Heart left ventricle (tissue), 16 donors: ENCODE data around the gene TNFRSF14. TPM values are rescaled to one million over a fixed set of nuclear protein-coding genes. Genes with fewer than 3 reads are reported as not detected.
A peak's percentile ranks its signal among the peaks of the same experiment; 100 is the strongest.

Experiments used
- ATAC-seq, 4 donors: fragments of 200-7000 bp; cut with Tn5 transposase; one replicate each; pipeline ENCODE4 v1.9.1; 2020 to 2022; ENCODE audit warnings: moderate library complexity in 4 of 4, mild to moderate bottlenecking in 3 of 4, moderate number of reproducible peaks in 1 of 4
- DNase-seq, 5 donors: peaks; one replicate each; pipeline ENCODE4 v3.0.0-alpha.2; 2020
- H3K27ac ChIP-seq, 12 donors: fragments of 200-600 bp; sonication (generic) in 4 of 12; one replicate each; pipeline versions ENCODE4 v1.5.0 to v1.8.0; 2016 to 2022; ENCODE audit warnings: mild to moderate bottlenecking in 2 of 12
- H3K27me3 ChIP-seq, 9 donors: fragments of 200-600 bp; sonication (generic) in 2 of 9; one replicate each; pipeline versions ENCODE4 v1.5.1 to v1.8.0; 2016 to 2022; ENCODE audit warnings: mild to moderate bottlenecking in 3 of 9
- H3K36me3 ChIP-seq, 9 donors: fragments of 200-600 bp; sonication (generic) in 2 of 9; one replicate each; pipeline versions ENCODE4 v1.5.0 to v1.8.0; 2018 to 2022; ENCODE audit warnings: mild to moderate bottlenecking in 2 of 9
- H3K4me1 ChIP-seq, 12 donors: fragments of 200-600 bp; sonication (generic) in 4 of 12; one replicate each; pipeline versions ENCODE4 v1.5.0 to v1.8.0; 2016 to 2022; ENCODE audit warnings: mild to moderate bottlenecking in 3 of 12
- H3K4me3 ChIP-seq, 12 donors: fragments of 200-600 bp; sonication (generic) in 4 of 12; one replicate each; pipeline versions ENCODE4 v1.5.0 to v1.8.0; 2017 to 2022; ENCODE audit warnings: mild to moderate bottlenecking in 9 of 12, moderate library complexity in 4 of 12
- H3K9me3 ChIP-seq, 12 donors: fragments of 200-600 bp; sonication (generic) in 4 of 12; one replicate each; pipeline versions ENCODE4 v1.5.0 to v1.8.0; 2016 to 2022; ENCODE audit warnings: mild to moderate bottlenecking in 1 of 12
- CTCF ChIP-seq, 12 donors: fragments of 200-600 bp; sonication (generic) in 4 of 12; IDR thresholded peaks; one replicate each; pipeline versions ENCODE4 v1.5.0 to v1.8.0; 2018 to 2022; ENCODE audit warnings: antibody characterized with exemption in 12 of 12, mild to moderate bottlenecking in 5 of 12
- POLR2A ChIP-seq, 2 donors: fragments of 450-650 bp; IDR thresholded peaks; one replicate each; pipeline ENCODE4 v1.6.1; 2017; ENCODE audit warnings: antibody characterized with exemption in 2 of 2, mild to moderate bottlenecking in 2 of 2, moderate library complexity in 2 of 2
- WGBS, 4 donors: extraction: QIAGEN DNeasy Blood & Tissue Kit in 2 of 4; methylation state at CpG; one replicate each; pipeline versions ENCODE4 v1.1.5 to v1.1.7; 2013 to 2018; 5-methylcytosine and 5-hydroxymethylcytosine counted together
- intact Hi-C, 10 donors: fragments of 100-400 bp; cut with DNase I; formaldehyde crosslinking; loops; one replicate each; pipeline versions ENCODE4 v1.11.1 to v1.14.2; 2022
- polyA plus RNA-seq, 2 donors: library from polyadenylated mRNA; stranded (reverse); fragments of 200-250 nt; gene quantifications; one replicate each; pipeline ENCODE4 v1.2.3, GENCODE V29; 2013
- total RNA-seq, 9 donors: library from RNA; depleted of rRNA in 2 of 9; stranded (reverse); fragments of >200 nt in 2 of 9; fragmentation: NEBNext Ultra II Directional in 3 of 9; extraction: Animal tissue kit (Norgen Biotek cat#: 25700) in 3 of 9; gene quantifications; one replicate each; pipeline versions ENCODE4 v1.1.0 to v1.2.4, GENCODE V29; 2016 to 2023
- donor health status: ischemic (EF 13 %, LVEDD 7.1; RV severe dilation, severe dysfunction).
- donor health status: healthy with polysubstance abuse.
- donor health status: DM: no; HTN: yes; CAD: no.
- donor health status: DM: no; HTN: no; CAD: no.
- donor health status: ischemic (EF 25% LVEDD 6.9; RV normal size, moderate dysfunction).
- donor health status: ischemic (EF 25% LVEDD 5.7; RV mildly dilated, moderate dysfunction).
- donor health status: healthy.
- donor health status: DM: yes; HTN: yes; CAD: no.
- donor health status: ischemic (EF 35%, LVEDD 5.7; RV mildly dilated, moderate dysfunction).
- donor health status: nonischemic (EF 11% LVEDD 7.7; RV severe dilation, severe dysfunction).
- donor health status: DM: yes; HTN: yes; CAD: no.
- donor health status: PGD.
- donor health status: ischemic (EF 29% LVEDD 5.4; RV normal size, mild dysfunction).
- donor health status: nonischemic (EF 23%, LVEDD 6.1; RV moderate dilation, normal function).

Gene TNFRSF14
- total and polyA plus RNA-seq, 11 donors: 7.8 to 70.8 (median 14.3) TPM

DNA sequence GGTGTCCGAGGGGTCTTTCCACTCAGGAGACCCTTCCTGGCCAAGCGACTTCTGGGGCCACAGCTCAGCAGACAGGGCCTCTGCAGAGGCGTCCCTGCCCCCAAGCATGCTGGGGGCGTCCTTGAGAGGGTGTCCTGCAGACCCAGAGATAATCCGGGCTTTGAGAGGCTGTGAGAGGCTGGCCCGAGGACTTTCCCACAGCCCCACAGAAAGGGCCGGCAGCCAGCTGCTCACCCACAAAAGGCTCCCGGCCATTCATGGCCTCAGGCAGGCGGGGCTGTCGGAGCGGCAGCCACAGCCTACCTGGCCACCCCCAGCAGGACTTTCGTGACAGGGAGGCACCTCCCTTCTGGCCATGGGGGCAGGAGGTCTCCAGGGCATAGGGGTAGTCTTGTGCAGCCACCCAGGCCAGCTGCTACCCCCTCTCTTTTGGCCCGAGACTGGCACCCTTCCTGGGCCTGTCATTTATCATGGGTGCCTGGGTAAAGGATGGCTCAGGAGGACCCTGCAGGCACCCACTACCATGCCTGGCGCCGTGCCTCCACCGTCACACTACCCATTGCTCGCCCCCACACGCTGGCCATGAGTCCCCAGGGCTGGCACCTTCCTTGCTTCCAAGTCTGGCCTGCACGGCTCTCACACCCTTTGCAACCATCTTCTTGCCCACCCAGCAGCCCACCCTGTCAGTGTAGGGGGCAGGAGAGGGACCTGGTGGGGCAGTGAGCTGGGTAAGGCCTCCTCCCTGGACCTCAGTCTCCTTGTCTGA lies 11.1 kb upstream of the TNFRSF14 start:
- intact Hi-C loops: loop anchor here in 6 of 10 donors (5.0 to 10.0 kb wide), 6 partner anchors 42 to 360 kb away; partner anchors contain the start of genes FAAP20 (in 2 of the 6) and PRXL2B (in 1 of the 6)
- Histone ChIP-seq H3K27ac (peak overlapping the region in 11 of 12 donors; percentile 49 to 99 (median 96)), H3K9me3 (no peaks in the 10 kb centered on the region), H3K36me3 (no peaks in the 10 kb centered on the region), H3K27me3 (peaks cover 0 to 17% (median 6%) of the 10 kb centered on the region in 9 donors), H3K4me3 (peak overlapping the region in 1 of 12 donors; percentile 64), H3K4me1 (peaks cover 23 to 92% (median 66%) of the 10 kb centered on the region in 12 donors)
- DNase-seq: no peak
- TF ChIP-seq CTCF (IDR thresholded peaks at IDR 0.05) (no peak), POLR2A (IDR thresholded peaks at IDR 0.05) (no peak)
- no peak for ATAC-seq
- WGBS, 4 donors: 48 to 58% (median 53%) methylated on average over 12 to 19 of the region's 19 CpGs

GRCh38 chr1:2545754-2546514 lies 10.2 kb upstream of the TNFRSF14 start:
- TF ChIP-seq POLR2A (IDR thresholded peaks at IDR 0.05) (peak in 1 of 2 donors; percentile 28), CTCF (IDR thresholded peaks at IDR 0.05) (no peak)
- H3K4me3 ChIP-seq: peak overlapping the region; percentile 22 to 86 (median 58)
- DNase-seq: peak; percentile 91 to 95 (median 92)
- 4 to 40% (median 8%) methylated on average over 1 to 38 of the region's 43 CpGs for WGBS, 4 donors
- no peaks in the 10 kb centered on the region for H3K9me3 ChIP-seq
- ATAC-seq: peak; percentile 53 to 66 (median 58)
- H3K4me1 ChIP-seq: peaks cover 23 to 84% (median 63%) of the 10 kb centered on the region in 12 donors
- peak overlapping the region; percentile 87 to 99 (median 96) for H3K27ac ChIP-seq
- no peaks in the 10 kb centered on the region for H3K36me3 ChIP-seq
- intact Hi-C loops: loop anchor here in 7 of 10 donors (1.0 to 10.0 kb wide), 8 partner anchors 15 to 361 kb away; partner anchors contain the start of genes FAAP20 (in 2 of the 7), HES5 (in 1 of the 7) and PRXL2B (in 1 of the 7)
- H3K27me3 ChIP-seq: peaks cover 0 to 8% (median 2%) of the 10 kb centered on the region in 9 donors

DNA sequence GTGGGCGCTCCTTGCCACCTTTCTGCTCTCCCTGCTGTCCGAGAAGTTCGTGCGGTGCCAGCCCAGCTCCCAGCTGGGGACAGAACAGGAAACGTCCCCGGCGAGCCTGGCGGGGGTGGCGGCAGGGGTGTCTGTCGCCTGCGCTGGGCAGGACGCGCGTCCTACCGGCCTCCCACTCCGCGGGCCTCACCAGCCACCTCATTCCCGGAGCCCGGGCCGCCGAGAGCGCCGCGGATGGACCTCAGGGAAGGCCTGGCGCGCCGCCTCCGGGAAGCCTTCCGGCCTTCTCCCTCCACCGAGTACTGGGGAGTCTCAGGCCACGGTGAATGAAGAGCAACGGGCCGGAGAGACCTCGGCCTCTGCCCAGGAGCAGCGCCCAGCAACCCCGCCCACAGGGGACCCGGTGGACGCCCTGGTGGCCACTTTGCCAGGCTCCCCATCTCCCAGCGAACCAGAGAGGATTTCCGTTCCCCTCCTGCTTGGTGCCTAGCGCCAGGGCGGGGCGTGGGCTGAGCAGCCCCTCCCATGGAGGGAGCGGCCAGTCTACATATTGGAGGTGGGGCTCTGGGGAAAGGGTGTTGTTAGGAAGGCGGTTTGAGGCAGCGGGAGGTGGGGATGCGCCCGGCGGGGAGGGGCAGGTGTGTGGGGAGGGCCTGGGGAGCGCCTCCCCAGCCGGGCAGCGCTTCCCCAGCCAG lies 9.5 kb upstream of the TNFRSF14 start:
- H3K27me3 ChIP-seq: peaks cover 0 to 5% (median 0%) of the 10 kb centered on the region in 9 donors
- peak; percentile 19 to 72 (median 66) for ATAC-seq
- H3K4me1 ChIP-seq: peaks cover 22 to 78% (median 58%) of the 10 kb centered on the region in 12 donors
- DNase-seq: peak; percentile 87 to 92 (median 89)
- 0 to 3% (median 2%) methylated on average over 5 to 52 of the region's 52 CpGs for WGBS, 4 donors
- H3K4me3 ChIP-seq: peak overlapping the region; percentile 22 to 86 (median 58)
- intact Hi-C loops: loop anchor here in 7 of 10 donors (1.0 to 10.0 kb wide), 8 partner anchors 16 to 362 kb away; partner anchors contain the start of genes FAAP20 (in 2 of the 7), HES5 (in 1 of the 7) and PRXL2B (in 1 of the 7)
- H3K27ac ChIP-seq: peak overlapping the region; percentile 87 to 99 (median 96)
- no peaks in the 10 kb centered on the region for H3K36me3 ChIP-seq
- TF ChIP-seq POLR2A (IDR thresholded peaks at IDR 0.05) (peak in 1 of 2 donors; percentile 56), CTCF (IDR thresholded peaks at IDR 0.05) (peak in 2 of 12 donors; percentile 10 to 16)
- no peaks in the 10 kb centered on the region for H3K9me3 ChIP-seq
